K562 (cell line): ENCODE measurements around the gene HJV. TPM values are rescaled to one million over a fixed set of nuclear protein-coding genes. Genes with fewer than 3 reads are reported as not detected.

ENCODE experiments used
- ATF1 ChIP-seq, 2 experiments: fragments of 450-650 bp in 1 of 2; IDR thresholded peaks; 2 replicates each; pipeline ENCODE4 v1.6.1; 2016; ENCODE audit warnings: missing compliant biosample characterization in 1 of 2, missing genetic modification characterization in 1 of 2
- E4F1 ChIP-seq: fragments of 250-450 bp; sonication (Bioruptor Pico); IDR thresholded peaks from 2 replicates; pipeline ENCODE4 v1.5.0; 2021; ENCODE audit warnings: mild to moderate bottlenecking, borderline replicate concordance
- FOXK2 ChIP-seq, 2 experiments: fragments of 450-650 bp; IDR thresholded peaks in 1 of 2; conservative IDR thresholded peaks in 1 of 2; 2 replicates each; pipeline ENCODE4 v1.6.1; 2016; ENCODE audit warnings: low read depth in 2 of 2, mild to moderate bottlenecking in 1 of 2
- HDGF ChIP-seq: fragments of 450-650 bp; IDR thresholded peaks from 2 replicates; pipeline ENCODE4 v1.6.1; 2016
- JUND ChIP-seq, 2 experiments: IDR thresholded peaks; 2 replicates in 1 of 2; 3 replicates in 1 of 2; pipeline ENCODE4 v1.6.1; 2011; ENCODE audit warnings: borderline replicate concordance in 2 of 2, low read depth in 2 of 2, low read length in 2 of 2, improper control_type of control experiment in 1 of 2, missing biosample characterization in 1 of 2, missing genetic modification characterization in 1 of 2, missing genetic modification reagents in 1 of 2
- KAT2B ChIP-seq: IDR thresholded peaks from one replicate; pipeline ENCODE4 v1.6.1; 2012; ENCODE audit warnings: low read depth, mild to moderate bottlenecking, control low read depth, inconsistent platforms, low read length, moderate library complexity
- NEUROD1 ChIP-seq: fragments of 150-350 bp; IDR thresholded peaks from 2 replicates; pipeline ENCODE4 v1.6.1; 2014; ENCODE audit warnings: borderline replicate concordance, low read length, low read depth; ENCODE audit not compliant: partially characterized antibody
- PML ChIP-seq: IDR thresholded peaks from 2 replicates; pipeline ENCODE4 v1.6.1; 2012; ENCODE audit warnings: low read length, inconsistent platforms
- PTTG1 ChIP-seq: fragments of 450-650 bp; IDR thresholded peaks from 2 replicates; pipeline ENCODE4 v1.6.1; 2016; ENCODE audit warnings: low read depth, mild to moderate bottlenecking, missing genetic modification characterization, missing compliant biosample characterization
- RAD21 ChIP-seq, 2 experiments: fragments of 250-450 bp in 1 of 2; fragments of 450-650 bp in 1 of 2; sonication (Bioruptor Pico) in 1 of 2; formaldehyde crosslinking in 1 of 2; IDR thresholded peaks in 1 of 2; conservative IDR thresholded peaks in 1 of 2; 2 replicates each; pipeline versions ENCODE4 v1.4.0 to v1.8.0; 2020 to 2022; ENCODE audit warnings: mild to moderate bottlenecking in 2 of 2, moderate library complexity in 1 of 2
- RFX1 ChIP-seq: fragments of 450-650 bp; IDR thresholded peaks from 2 replicates; pipeline ENCODE4 v1.6.1; 2016; ENCODE audit warnings: mild to moderate bottlenecking, moderate library complexity
- RUNX1 ChIP-seq: sonication (generic); IDR thresholded peaks from 2 replicates; pipeline ENCODE4 v1.6.1; 2016; ENCODE audit warnings: antibody characterized with exemption, low read depth
- SOX6 ChIP-seq: fragments of 450-650 bp; IDR thresholded peaks from 2 replicates; pipeline ENCODE4 v1.6.1; 2014; ENCODE audit warnings: mild to moderate bottlenecking
- TBP ChIP-seq: optimal IDR thresholded peaks from 2 replicates; pipeline ENCODE3; 2011; ENCODE audit warnings: low read depth, low read length, improper control_type of control experiment
- ZNF766 ChIP-seq: fragments of 200-800 bp; sonication (Bioruptor generic); conservative IDR thresholded peaks from 2 replicates; pipeline ENCODE4 v1.6.1; 2016; ENCODE audit warnings: missing genetic modification characterization, missing compliant biosample characterization
- polyA plus RNA-seq, 8 experiments: library from polyadenylated mRNA; depleted of rRNA in 4 of 8; stranded (reverse) in 5 of 8; unstranded in 3 of 8; fragments of >200 nt; fragmentation: Nextera tagmentation in 2 of 8; fragmentation: Illumina TruSeq in 1 of 8; extraction: Ambion mirVana in 2 of 8; extraction: Trizol in 1 of 8; gene quantifications; 2 replicates each; pipeline versions ENCODE4 v1.2.1 to v1.2.3, GENCODE V29; 2011 to 2014; ENCODE audit warnings: inconsistent platforms in 1 of 8, missing spikeins in 1 of 8
- total RNA-seq, 7 experiments: library from RNA; depleted of rRNA in 6 of 7; stranded (reverse); fragments of >200 nt in 6 of 7; fragmentation: Illumina TruSeq in 2 of 7; extraction: Trizol in 2 of 7; gene quantifications; 2 replicates each; pipeline versions ENCODE4 v1.2.1 to v1.2.3, GENCODE V29; 2011 to 2021; ENCODE audit warnings: low replicate concordance in 1 of 7
- TF ChIP-seq, protein P1 (sequence below): IDR thresholded peaks from 2 replicates; pipeline ENCODE4 v1.6.1; 2016; ENCODE audit warnings: missing genetic modification characterization, missing compliant biosample characterization
- TF ChIP-seq, protein P2 (sequence below): sonication (generic); formaldehyde crosslinking; IDR thresholded peaks from 2 replicates; pipeline ENCODE4 v1.8.1; 2023; ENCODE audit warnings: mild to moderate bottlenecking, missing genetic modification reagents

Gene HJV
- total and polyA plus RNA-seq, 9 of the 15 experiments (the other 6 are each of a cell fraction or from before 2014, with no cell fraction given): 1.0 to 6.6 (median 2.4) TPM

DNA sequence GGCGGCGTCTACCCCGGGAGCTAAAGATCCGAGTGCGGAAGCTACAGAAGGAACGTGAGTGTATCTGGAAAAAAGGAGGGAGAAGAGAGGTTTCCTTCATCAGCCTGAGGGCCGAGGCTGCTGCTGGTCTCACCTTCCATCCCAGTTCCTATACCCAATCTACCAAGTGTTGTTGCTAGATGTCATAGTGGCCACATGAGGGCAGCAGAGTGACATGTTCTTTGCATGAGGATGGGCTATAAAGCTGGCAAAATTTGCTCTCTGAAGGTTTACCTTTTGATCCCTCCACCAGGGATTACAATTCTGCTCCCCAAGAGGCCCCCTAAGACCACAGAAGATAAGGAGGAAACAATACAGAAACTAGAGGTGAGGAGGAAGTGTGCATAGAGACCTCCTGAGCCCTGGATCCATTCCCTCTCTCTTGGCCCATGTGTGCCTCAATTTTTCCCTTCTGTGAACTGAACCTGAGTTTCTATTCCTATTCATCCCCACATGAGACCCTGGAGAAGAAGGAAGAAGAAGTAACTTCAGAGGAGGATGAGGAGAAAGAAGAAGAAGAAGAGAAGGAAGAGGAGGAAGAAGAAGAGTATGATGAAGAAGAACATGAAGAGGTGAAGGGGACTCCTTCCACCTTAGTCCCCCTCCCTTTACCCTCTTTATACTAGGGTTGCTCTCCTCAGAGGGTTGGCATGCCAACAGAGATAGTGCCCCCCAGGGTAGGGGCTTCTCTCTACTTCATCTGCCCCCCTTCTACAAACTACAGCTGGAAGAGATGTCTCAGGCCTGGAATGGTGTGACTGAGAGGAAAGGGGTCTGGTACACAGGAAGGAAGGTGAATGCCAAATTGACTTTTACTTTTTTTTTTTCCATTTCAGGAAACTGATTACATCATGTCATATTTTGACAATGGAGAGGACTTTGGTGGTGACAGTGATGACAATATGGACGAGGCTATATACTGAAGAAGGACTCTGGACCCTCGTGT, 43.8 kb downstream of the HJV start (continued):
- peak; percentile 94 to 96 for TF ChIP-seq RAD21 (CRISPR knock-in tag; conservative IDR thresholded peaks at IDR 0.05 in 1 of 2, IDR thresholded peaks at IDR 0.05 in 1 of 2)
- 0 out of 4 replicates have a peak, but pooled peaks have one; percentile 33 to 54 for TF ChIP-seq FOXK2 (conservative IDR thresholded peaks at IDR 0.05 in 1 of 2, IDR thresholded peaks at IDR 0.05 in 1 of 2; ENCODE audit: low read depth in 2 of 2)
- no peak for TF ChIP-seq JUND (IDR thresholded peaks at IDR 0.05; ENCODE audit: borderline replicate concordance, low read depth, low read length)
- TF ChIP-seq JUND (tag; IDR thresholded peaks at IDR 0.05; ENCODE audit: borderline replicate concordance, low read depth, low read length): peak; percentile 30; the same call in 1 of the 3 replicates
- peak; percentile 55; the same call in 1 of the 2 replicates for TF ChIP-seq HDGF
- peak; percentile 70; the same call in 1 of the 2 replicates for TF ChIP-seq SOX6
- TF ChIP-seq RFX1: 0 out of 2 replicates have a peak, but pooled peaks have one; percentile 12
- peak; percentile 59 for TF ChIP-seq ZNF766 (CRISPR knock-in tag)
- TF ChIP-seq NEUROD1: peak; percentile 9
- TF ChIP-seq RUNX1: no peak
- peak; percentile 14; the same call in 1 of the 2 replicates for TF ChIP-seq PTTG1 (tag)
- TF ChIP-seq KAT2B: no peak
- TF ChIP-seq, protein P1, sequence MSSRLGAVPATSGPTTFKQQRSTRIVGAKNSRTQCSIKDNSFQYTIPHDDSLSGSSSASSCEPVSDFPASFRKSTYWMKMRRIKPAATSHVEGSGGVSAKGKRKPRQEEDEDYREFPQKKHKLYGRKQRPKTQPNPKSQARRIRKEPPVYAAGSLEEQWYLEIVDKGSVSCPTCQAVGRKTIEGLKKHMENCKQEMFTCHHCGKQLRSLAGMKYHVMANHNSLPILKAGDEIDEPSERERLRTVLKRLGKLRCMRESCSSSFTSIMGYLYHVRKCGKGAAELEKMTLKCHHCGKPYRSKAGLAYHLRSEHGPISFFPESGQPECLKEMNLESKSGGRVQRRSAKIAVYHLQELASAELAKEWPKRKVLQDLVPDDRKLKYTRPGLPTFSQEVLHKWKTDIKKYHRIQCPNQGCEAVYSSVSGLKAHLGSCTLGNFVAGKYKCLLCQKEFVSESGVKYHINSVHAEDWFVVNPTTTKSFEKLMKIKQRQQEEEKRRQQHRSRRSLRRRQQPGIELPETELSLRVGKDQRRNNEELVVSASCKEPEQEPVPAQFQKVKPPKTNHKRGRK (tag): peak; percentile 71
- TF ChIP-seq E4F1: peak; percentile 38; the same call in 1 of the 2 replicates
- TF ChIP-seq, protein P2, sequence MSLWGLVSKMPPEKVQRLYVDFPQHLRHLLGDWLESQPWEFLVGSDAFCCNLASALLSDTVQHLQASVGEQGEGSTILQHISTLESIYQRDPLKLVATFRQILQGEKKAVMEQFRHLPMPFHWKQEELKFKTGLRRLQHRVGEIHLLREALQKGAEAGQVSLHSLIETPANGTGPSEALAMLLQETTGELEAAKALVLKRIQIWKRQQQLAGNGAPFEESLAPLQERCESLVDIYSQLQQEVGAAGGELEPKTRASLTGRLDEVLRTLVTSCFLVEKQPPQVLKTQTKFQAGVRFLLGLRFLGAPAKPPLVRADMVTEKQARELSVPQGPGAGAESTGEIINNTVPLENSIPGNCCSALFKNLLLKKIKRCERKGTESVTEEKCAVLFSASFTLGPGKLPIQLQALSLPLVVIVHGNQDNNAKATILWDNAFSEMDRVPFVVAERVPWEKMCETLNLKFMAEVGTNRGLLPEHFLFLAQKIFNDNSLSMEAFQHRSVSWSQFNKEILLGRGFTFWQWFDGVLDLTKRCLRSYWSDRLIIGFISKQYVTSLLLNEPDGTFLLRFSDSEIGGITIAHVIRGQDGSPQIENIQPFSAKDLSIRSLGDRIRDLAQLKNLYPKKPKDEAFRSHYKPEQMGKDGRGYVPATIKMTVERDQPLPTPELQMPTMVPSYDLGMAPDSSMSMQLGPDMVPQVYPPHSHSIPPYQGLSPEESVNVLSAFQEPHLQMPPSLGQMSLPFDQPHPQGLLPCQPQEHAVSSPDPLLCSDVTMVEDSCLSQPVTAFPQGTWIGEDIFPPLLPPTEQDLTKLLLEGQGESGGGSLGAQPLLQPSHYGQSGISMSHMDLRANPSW (CRISPR knock-in tag): peak; percentile 70; the same call in 1 of the 2 replicates
- TF ChIP-seq PML: no peak
- TF ChIP-seq TBP: peak; percentile 36
- no peak for TF ChIP-seq ATF1 (CRISPR knock-in tag; IDR thresholded peaks at IDR 0.05)
- TF ChIP-seq ATF1 (tag; IDR thresholded peaks at IDR 0.05): no peak
